Measurements from ENCODE around the gene TICAM1. TPM values are rescaled to one million over a fixed set of nuclear protein-coding genes. Genes with fewer than 3 reads are reported as not detected.
"Not testable (repeated sequence)": the region's sequence is repeated elsewhere in the genome, so short reads cannot be mapped to it uniquely, and the experiment has no call there.

Gene TICAM1
- total RNA-seq, 2 donors from 2014 or later = 23.4 to 29.1 TPM

GRCh38 chr19:4806384-4806783 lies 25.1 kb downstream of the TICAM1 start:
- Mint-ChIP-seq H3K27me3 (no peaks in the 10 kb centered on the region), H3K4me1 (peaks cover 6% of the 10 kb centered on the region), H3K4me3 (no peak overlapping the region), H3K27ac (peak overlapping the region; percentile 43), H3K36me3 (ENCODE audit: low read depth) (no peaks in the 10 kb centered on the region)
- DNase-seq (no peak), ATAC-seq (no peak)
- H3K9me3 ChIP-seq (ENCODE audit: control insufficient read depth, low read length, poor library complexity, severe bottlenecking) = no peaks in the 10 kb centered on the region

- not testable (repeated sequence) for H3K9me3 ChIP-seq (ENCODE audit: control insufficient read depth, low read length, poor library complexity, severe bottlenecking); ATAC-seq; H3K36me3 Mint-ChIP-seq (ENCODE audit: low read depth); DNase-seq; H3K4me3 Mint-ChIP-seq; H3K4me1 Mint-ChIP-seq; H3K27me3 Mint-ChIP-seq; H3K27ac Mint-ChIP-seq
Measured at GRCh38 chr19:4805140-4805539, 26.4 kb downstream of the TICAM1 start.

GRCh38 chr19:4803736-4804695 lies 27.5 kb downstream of the TICAM1 start:
- DNase-seq = peak; percentile 38 to 51 (median 43)
- Mint-ChIP-seq H3K4me3 (no peak overlapping the region), H3K4me1 (peaks cover 2% of the 10 kb centered on the region), H3K27ac (peak overlapping the region; percentile 29), H3K27me3 (no peaks in the 10 kb centered on the region), H3K36me3 (ENCODE audit: low read depth) (no peaks in the 10 kb centered on the region)
- no peaks in the 10 kb centered on the region for H3K9me3 ChIP-seq (ENCODE audit: control insufficient read depth, low read length, poor library complexity, severe bottlenecking)
- ATAC-seq = peak; percentile 91

- no peak for DNase-seq
- Mint-ChIP-seq H3K4me3 (no peak overlapping the region), H3K27ac (no peak overlapping the region), H3K27me3 (no peaks in the 10 kb centered on the region), H3K36me3 (ENCODE audit: low read depth) (no peaks in the 10 kb centered on the region), H3K4me1 (peaks cover 2% of the 10 kb centered on the region)
- no peaks in the 10 kb centered on the region for H3K9me3 ChIP-seq (ENCODE audit: control insufficient read depth, low read length, poor library complexity, severe bottlenecking)
- ATAC-seq = no peak
Measured at GRCh38 chr19:4802711-4803110, 28.8 kb downstream of the TICAM1 start.

DNA sequence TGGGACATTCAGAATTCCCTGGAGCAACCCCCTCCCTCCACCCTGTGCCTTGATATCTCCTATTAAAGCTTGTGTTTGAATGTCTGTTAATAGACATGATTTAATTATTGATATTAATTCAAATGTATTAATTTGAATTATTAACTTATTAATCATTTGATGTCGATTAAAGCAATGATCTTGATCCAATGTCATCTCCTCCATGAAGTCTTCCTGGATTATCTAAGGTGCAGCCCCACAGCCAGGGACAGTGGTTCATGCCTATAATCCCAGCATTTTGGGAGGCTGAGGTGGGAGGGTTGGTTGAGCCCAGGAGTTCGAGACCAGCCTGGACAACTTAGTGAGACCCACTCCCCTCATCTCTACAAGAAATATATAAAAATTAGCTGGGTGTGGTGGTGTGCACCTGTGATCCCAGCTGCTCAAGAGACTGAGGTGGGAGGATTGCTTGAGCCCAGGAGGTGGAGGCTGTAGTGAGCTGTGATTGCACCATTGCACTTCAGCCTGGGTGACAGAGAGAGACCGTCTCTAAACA lies 30.4 kb downstream of the TICAM1 start:
- H3K4me1 Mint-ChIP-seq = peaks cover 7% of the 10 kb centered on the region
- no peak overlapping the region for H3K27ac Mint-ChIP-seq
- no peaks in the 10 kb centered on the region for H3K27me3 Mint-ChIP-seq
- H3K9me3 ChIP-seq (ENCODE audit: control insufficient read depth, low read length, poor library complexity, severe bottlenecking) = no peaks in the 10 kb centered on the region
- DNase-seq (no peak), ATAC-seq (no peak)
- H3K36me3 Mint-ChIP-seq (ENCODE audit: low read depth) = peaks cover 3% of the 10 kb centered on the region
- H3K4me3 Mint-ChIP-seq = no peak overlapping the region

- H3K4me3 Mint-ChIP-seq = no peak overlapping the region
- no peak overlapping the region for H3K27ac Mint-ChIP-seq
- no peaks in the 10 kb centered on the region for H3K9me3 ChIP-seq (ENCODE audit: control insufficient read depth, low read length, poor library complexity, severe bottlenecking)
- ATAC-seq = no peak
- DNase-seq = no peak
- H3K4me1 Mint-ChIP-seq = peaks cover 7% of the 10 kb centered on the region
- peaks cover 3% of the 10 kb centered on the region for H3K36me3 Mint-ChIP-seq (ENCODE audit: low read depth)
- H3K27me3 Mint-ChIP-seq = no peaks in the 10 kb centered on the region
Measured at GRCh38 chr19:4800591-4801081, 30.9 kb downstream of the TICAM1 start.

GRCh38 chr19:4795400-4795799 lies 36.1 kb downstream of the TICAM1 start:
- ATAC-seq = no peak
- no peaks in the 10 kb centered on the region for H3K27me3 Mint-ChIP-seq
- H3K27ac Mint-ChIP-seq = no peak overlapping the region
- H3K4me3 Mint-ChIP-seq = no peak overlapping the region
- H3K36me3 Mint-ChIP-seq (ENCODE audit: low read depth) = peaks cover 3% of the 10 kb centered on the region
- peaks cover 20% of the 10 kb centered on the region for H3K4me1 Mint-ChIP-seq
- no peak for DNase-seq
- H3K9me3 ChIP-seq (ENCODE audit: control insufficient read depth, low read length, poor library complexity, severe bottlenecking) = no peaks in the 10 kb centered on the region

DNA sequence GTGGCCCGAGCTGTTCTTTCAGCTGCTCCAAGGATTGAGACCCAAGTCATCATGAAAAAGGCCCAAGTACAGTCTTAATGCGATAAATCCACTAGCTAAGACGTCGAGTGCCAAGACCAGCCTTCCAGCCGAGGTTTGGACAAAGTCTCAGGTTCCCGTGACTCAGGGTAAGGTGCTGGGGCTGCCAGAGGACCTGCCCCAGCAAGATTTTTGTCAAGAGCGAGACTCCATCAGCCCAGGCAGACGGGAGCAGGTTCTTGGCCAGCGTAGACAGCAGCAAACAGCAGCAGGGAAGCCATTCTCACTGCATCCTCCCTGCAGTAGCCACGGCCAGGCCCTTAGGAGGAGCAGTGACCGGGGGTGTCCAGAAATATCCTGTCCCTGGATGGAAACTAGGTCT lies 36.5 kb downstream of the TICAM1 start:
- no peak overlapping the region for H3K4me3 Mint-ChIP-seq
- peaks cover 3% of the 10 kb centered on the region for H3K36me3 Mint-ChIP-seq (ENCODE audit: low read depth)
- H3K9me3 ChIP-seq (ENCODE audit: control insufficient read depth, low read length, poor library complexity, severe bottlenecking) = no peaks in the 10 kb centered on the region
- no peak overlapping the region for H3K27ac Mint-ChIP-seq
- peaks cover 20% of the 10 kb centered on the region for H3K4me1 Mint-ChIP-seq
- ATAC-seq (no peak), DNase-seq (no peak)
- no peaks in the 10 kb centered on the region for H3K27me3 Mint-ChIP-seq

DNA sequence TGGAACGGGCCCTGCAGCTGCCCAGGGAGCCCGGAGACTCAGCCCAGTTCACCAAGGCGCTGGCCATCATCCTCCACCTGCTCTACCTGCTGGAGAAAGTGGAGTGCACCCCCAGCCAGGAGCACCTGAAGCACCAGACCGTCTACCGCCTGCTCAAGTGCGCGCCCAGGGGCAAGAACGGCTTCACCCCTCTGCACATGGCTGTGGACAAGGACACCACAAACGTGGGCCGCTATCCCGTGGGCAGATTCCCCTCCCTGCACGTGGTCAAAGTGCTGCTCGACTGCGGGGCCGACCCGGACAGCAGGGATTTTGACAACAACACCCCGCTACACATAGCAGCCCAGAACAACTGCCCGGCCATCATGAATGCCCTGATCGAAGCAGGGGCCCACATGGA lies 38.2 kb downstream of the TICAM1 start:
- H3K27ac Mint-ChIP-seq; ATAC-seq; DNase-seq; H3K9me3 ChIP-seq (ENCODE audit: control insufficient read depth, low read length, poor library complexity, severe bottlenecking); H3K27me3 Mint-ChIP-seq; H3K36me3 Mint-ChIP-seq (ENCODE audit: low read depth): not testable (repeated sequence)
- Mint-ChIP-seq H3K4me1 (peaks cover 18% of the 10 kb centered on the region), H3K4me3 (peak overlapping the region; percentile 85)

DNA sequence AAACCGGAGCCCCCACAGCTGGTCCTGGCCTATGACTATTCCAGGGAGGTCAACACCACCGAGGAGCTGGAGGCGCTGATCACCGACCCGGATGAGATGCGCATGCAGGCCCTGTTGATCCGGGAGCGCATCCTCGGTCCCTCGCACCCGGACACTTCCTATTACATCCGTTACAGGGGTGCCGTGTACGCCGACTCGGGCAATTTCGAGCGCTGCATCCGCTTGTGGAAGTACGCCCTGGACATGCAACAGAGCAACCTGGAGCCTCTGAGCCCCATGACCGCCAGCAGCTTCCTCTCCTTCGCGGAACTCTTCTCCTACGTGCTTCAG lies 38.7 kb downstream of the TICAM1 start:
- not testable (repeated sequence) for DNase-seq

GRCh38 chr19:4792019-4792865 lies 39.3 kb downstream of the TICAM1 start:
- H3K27me3 Mint-ChIP-seq; H3K9me3 ChIP-seq (ENCODE audit: control insufficient read depth, low read length, poor library complexity, severe bottlenecking); ATAC-seq; H3K36me3 Mint-ChIP-seq (ENCODE audit: low read depth): not testable (repeated sequence)
- peak in 1 of 3 donors; percentile 14 for DNase-seq
- Mint-ChIP-seq H3K4me3 (peak overlapping the region; percentile 91), H3K27ac (peak overlapping the region; percentile 77), H3K4me1 (peaks cover 18% of the 10 kb centered on the region)

More for the DNA sequence above, 38.7 kb downstream of the TICAM1 start:
- Mint-ChIP-seq H3K4me3 (peak overlapping the region; percentile 85), H3K4me1 (peaks cover 18% of the 10 kb centered on the region)
- ATAC-seq; H3K27ac Mint-ChIP-seq; H3K36me3 Mint-ChIP-seq (ENCODE audit: low read depth); H3K9me3 ChIP-seq (ENCODE audit: control insufficient read depth, low read length, poor library complexity, severe bottlenecking); H3K27me3 Mint-ChIP-seq: not testable (repeated sequence)

DNA sequence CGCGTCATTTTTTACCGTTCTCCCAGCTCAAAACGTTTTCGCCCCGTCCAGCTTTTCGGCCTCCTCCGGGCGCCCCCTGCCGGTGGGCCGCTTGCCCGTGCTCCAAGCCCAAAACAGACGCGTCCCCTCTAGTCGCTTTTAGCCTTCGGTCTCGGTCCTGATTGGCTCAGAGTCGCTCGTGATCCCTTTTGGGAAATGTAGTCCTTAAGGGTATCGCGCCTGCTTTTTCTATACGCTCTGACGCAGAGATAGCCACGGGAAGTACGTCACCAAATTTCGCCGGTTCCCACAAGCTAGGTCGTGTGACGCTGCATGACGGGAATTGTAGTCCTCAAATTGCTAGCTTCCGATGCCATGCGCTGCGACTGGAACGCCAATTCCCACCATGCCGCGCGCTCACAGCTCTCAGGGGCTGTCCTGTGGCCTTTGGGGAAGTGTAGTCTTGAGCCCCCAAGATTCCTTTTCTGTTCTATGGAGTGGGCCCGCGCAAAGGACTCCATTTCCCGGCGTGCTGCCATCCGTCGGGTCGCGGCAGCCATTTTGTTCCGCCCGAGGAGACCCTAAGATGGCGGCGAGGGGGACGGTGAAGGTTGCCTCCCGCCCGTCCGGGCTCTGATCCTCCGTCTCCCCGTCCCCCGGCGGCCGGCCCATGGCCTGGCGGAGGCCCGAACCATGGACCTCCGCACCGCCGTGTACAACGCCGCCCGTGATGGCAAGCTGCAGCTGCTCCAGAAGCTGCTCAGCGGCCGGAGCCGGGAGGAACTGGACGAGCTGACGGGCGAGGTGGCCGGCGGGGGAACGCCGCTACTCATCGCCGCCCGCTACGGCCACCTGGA lies 40.1 kb downstream of the TICAM1 start, which contains the start of gene FEM1A:
Gene FEM1A (plus strand): TSS at position 552 of the 836 bp plus-strand sequence. CDS start 121 bp downstream, at position 673.
- no peaks in the 10 kb centered on the region for H3K9me3 ChIP-seq (ENCODE audit: control insufficient read depth, low read length, poor library complexity, severe bottlenecking)
- DNase-seq (peak; percentile 96 to 97 (median 97)), ATAC-seq (peak; percentile 95)
- H3K4me1 Mint-ChIP-seq = peaks cover 14% of the 10 kb centered on the region
- peak within 1 kb of the TSS; percentile 77 for H3K27ac Mint-ChIP-seq
- no peaks in the 10 kb centered on the region for H3K27me3 Mint-ChIP-seq
- no peaks in the 10 kb centered on the region for H3K36me3 Mint-ChIP-seq (ENCODE audit: low read depth)
- H3K4me3 Mint-ChIP-seq = peak within 1 kb of the TSS; percentile 91
